AG04450 (cell line): ENCODE measurements around the gene FBRSL1. TPM values are rescaled to one million over a fixed set of nuclear protein-coding genes. Genes with fewer than 3 reads are reported as not detected.

Experiments used
- CTCF ChIA-PET: fragments of 300-600, 350-600 bp; formaldehyde crosslinking; extraction: SDS; loops from one replicate; lab custom pipeline; 2022; ENCODE audit warnings: antibody characterized with exemption, inconsistent platforms; lab: Charles Lee
- POLR2A ChIA-PET: fragments of 350-600 bp; formaldehyde crosslinking; extraction: SDS; loops from one replicate; lab custom pipeline; 2021; ENCODE audit warnings: antibody characterized with exemption, inconsistent platforms; lab: Yijun Ruan, JAX
- DNase-seq: peaks from one replicate; pipeline ENCODE4 v3.0.0-alpha.2; 2011; ENCODE audit warnings: low read depth, low spot score
- H3K27ac ChIP-seq: one replicate; pipeline ENCODE4 v1.5.1; 2012; ENCODE audit warnings: low read depth, low read length, control low read depth
- H3K27me3 ChIP-seq: one replicate; pipeline ENCODE4 v1.6.0; 2012; ENCODE audit warnings: low read length; ENCODE audit not compliant: control insufficient read depth, insufficient read depth
- H3K4me3 ChIP-seq: 2 replicates; pipeline ENCODE4 v1.5.1; 2011; ENCODE audit warnings: mild to moderate bottlenecking, low read depth, low read length, control low read depth
- H3K9me3 ChIP-seq: 2 replicates; pipeline ENCODE4 v1.5.1; 2012; ENCODE audit warnings: low read length; ENCODE audit not compliant: control insufficient read depth, insufficient read depth
- CTCF ChIP-seq: IDR thresholded peaks from 2 replicates; pipeline ENCODE4 v1.5.1; 2011; ENCODE audit warnings: low read depth, low read length, control low read depth, inconsistent platforms
- polyA plus RNA-seq: library from polyadenylated mRNA; depleted of rRNA; stranded (reverse); fragments of >200 nt; gene quantifications from 2 replicates; pipeline ENCODE4 v1.2.3, GENCODE V29; 2011

Gene FBRSL1
- polyA plus RNA-seq, 1 experiment = 1.1 TPM

DNA sequence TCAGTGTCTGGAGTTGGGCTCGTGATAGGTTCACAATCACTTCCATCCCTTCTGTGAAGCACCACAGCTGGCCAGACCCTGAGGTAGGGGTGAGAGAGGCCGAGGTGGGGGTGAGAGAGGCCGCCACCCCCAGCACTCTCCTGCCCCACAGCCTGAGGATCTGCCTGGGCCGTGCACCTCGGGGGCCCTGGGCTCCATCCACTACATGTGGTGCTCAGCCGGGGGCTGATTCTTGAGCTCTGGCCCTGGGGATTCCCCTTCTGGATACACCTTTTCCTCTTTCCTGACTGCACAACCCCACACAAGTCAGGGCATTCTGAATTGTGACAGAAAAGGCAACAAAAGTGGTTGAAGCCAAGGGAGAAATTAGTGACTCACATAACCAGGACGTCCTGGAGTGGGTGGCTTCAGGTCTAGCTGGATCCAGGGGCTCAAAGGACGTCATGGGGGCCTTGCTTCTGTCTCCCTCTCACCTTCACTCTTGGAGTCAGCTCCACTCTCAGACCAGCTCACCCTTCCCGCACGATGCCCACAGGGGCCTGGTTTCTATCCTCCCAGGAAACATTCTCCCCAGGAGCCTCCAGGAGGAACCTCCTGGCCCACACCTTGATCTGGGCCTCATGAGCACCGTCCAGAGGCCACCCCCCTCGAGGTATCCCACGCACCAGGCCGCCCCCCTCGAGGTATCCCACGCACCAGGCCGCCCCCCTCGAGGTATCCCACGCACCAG lies 12.1 kb upstream of the FBRSL1 start:
- no peak for TF ChIP-seq CTCF
- peaks cover 23% of the 10 kb centered on the region; the same call in 1 of the 2 replicates for H3K9me3 ChIP-seq
- CTCF ChIA-PET = no interaction called here
- peaks cover 18% of the 10 kb centered on the region for H3K27me3 ChIP-seq
- H3K27ac ChIP-seq = no peak overlapping the region
- H3K4me3 ChIP-seq = no peak overlapping the region
- POLR2A ChIA-PET = no interaction called here
- DNase-seq = no peak

- Histone ChIP-seq H3K9me3 (peaks cover 23% of the 10 kb centered on the region; the same call in 1 of the 2 replicates), H3K4me3 (no peak overlapping the region), H3K27me3 (peaks cover 18% of the 10 kb centered on the region), H3K27ac (no peak overlapping the region)
- no peak for DNase-seq
- ChIA-PET POLR2A (no interaction called here), CTCF (no interaction called here)
- no peak for TF ChIP-seq CTCF
Observed at GRCh38 chr12:132478433-132478803, 11.5 kb upstream of the FBRSL1 start.

GRCh38 chr12:132478845-132479244 lies 11.1 kb upstream of the FBRSL1 start:
- Histone ChIP-seq H3K9me3 (peaks cover 23% of the 10 kb centered on the region; the same call in 1 of the 2 replicates), H3K27me3 (peaks cover 18% of the 10 kb centered on the region), H3K4me3 (no peak overlapping the region), H3K27ac (no peak overlapping the region)
- DNase-seq = no peak
- ChIA-PET POLR2A (no interaction called here), CTCF (no interaction called here)
- TF ChIP-seq CTCF = 0 out of 2 replicates have a peak, but pooled peaks have one; percentile 13

GRCh38 chr12:132479291-132479690 lies 10.7 kb upstream of the FBRSL1 start:
- Histone ChIP-seq H3K27ac (no peak overlapping the region), H3K4me3 (no peak overlapping the region), H3K9me3 (peaks cover 20% of the 10 kb centered on the region; the same call in 1 of the 2 replicates), H3K27me3 (peaks cover 18% of the 10 kb centered on the region)
- DNase-seq = no peak
- ChIA-PET CTCF (no interaction called here), POLR2A (no interaction called here)
- no peak for TF ChIP-seq CTCF

DNA sequence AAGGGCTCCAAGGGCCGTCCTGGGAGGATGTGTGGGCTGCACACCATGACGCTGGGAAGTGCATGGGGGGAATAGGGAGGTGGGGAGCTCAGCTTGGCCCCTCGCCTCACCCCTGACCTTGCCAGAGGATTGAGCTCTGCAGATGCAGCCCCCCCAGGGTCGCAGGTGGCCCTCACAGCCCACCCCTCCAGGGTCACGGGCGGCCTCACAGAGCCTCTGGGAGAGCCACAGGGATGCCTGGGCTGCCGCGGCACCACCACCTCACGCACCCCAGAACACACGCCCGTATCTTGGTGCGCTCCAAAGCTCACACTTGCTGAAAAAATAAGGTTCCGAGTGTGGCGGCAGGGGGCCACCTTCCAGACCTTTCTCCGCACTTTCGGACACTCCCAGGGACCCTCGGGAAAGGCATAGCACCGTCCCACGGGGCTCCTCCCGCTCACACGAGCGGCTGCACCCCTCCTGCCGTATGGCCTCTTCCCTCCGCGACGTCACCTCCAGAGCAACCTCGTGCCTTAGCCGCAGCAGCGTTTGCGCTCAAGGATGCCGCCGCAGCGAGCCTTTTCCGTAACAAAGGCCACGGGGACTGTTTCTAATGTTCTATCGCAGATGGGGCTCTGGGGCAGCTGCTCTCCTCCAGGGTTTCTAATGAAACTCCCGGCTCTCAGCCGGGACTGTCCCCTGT lies 9.9 kb upstream of the FBRSL1 start:
- no peak overlapping the region for H3K4me3 ChIP-seq
- TF ChIP-seq CTCF = no peak
- no peak for DNase-seq
- ChIA-PET CTCF (no interaction called here), POLR2A (no interaction called here)
- no peak overlapping the region for H3K27ac ChIP-seq
- H3K27me3 ChIP-seq = peaks cover 22% of the 10 kb centered on the region
- H3K9me3 ChIP-seq = peaks cover 19% of the 10 kb centered on the region; the same call in 1 of the 2 replicates
